ENCODE data around the gene GTPBP6. TPM values are rescaled to one million over a fixed set of nuclear protein-coding genes. Genes with fewer than 3 reads are reported as not detected.
"Not testable (repeated sequence)": the region's sequence is repeated elsewhere in the genome, so short reads cannot be mapped to it uniquely, and the experiment has no call there.

Gene GTPBP6
- total RNA-seq, 1 experiment from 2014 or later = 62.6 TPM

DNA sequence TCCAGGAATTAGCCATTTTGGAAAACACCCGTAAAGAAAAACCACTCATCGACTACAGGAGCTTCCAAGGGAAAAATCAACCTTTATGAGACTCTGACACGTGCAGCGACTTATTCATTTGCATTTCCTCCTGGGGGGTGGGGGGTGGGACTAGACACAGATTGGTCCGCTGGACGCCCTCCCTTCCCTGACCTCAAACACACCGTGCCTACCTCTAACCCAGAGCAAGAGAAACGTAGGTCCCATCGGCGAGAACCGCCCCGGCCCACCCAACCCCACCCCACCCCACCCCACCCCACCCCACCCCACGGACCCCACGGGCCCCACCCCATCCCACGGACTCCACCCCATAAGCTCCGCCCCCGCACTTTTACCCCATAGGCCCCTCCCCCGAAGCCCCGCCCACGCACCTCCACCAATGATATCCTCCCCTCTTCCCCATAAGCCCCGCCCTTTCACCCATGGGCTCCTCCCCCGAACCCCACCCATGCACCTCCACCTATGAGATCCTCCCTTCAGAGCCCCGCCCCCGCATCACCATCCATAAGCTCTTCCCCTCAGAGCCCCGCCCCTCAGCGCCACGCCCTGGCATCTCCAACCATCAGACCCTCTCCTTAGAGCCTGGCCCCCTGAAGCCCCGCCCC, 1.1 kb downstream of the GTPBP6 start:
- DNase-seq (ENCODE audit: low spot score) = peak; percentile 24

DNA sequence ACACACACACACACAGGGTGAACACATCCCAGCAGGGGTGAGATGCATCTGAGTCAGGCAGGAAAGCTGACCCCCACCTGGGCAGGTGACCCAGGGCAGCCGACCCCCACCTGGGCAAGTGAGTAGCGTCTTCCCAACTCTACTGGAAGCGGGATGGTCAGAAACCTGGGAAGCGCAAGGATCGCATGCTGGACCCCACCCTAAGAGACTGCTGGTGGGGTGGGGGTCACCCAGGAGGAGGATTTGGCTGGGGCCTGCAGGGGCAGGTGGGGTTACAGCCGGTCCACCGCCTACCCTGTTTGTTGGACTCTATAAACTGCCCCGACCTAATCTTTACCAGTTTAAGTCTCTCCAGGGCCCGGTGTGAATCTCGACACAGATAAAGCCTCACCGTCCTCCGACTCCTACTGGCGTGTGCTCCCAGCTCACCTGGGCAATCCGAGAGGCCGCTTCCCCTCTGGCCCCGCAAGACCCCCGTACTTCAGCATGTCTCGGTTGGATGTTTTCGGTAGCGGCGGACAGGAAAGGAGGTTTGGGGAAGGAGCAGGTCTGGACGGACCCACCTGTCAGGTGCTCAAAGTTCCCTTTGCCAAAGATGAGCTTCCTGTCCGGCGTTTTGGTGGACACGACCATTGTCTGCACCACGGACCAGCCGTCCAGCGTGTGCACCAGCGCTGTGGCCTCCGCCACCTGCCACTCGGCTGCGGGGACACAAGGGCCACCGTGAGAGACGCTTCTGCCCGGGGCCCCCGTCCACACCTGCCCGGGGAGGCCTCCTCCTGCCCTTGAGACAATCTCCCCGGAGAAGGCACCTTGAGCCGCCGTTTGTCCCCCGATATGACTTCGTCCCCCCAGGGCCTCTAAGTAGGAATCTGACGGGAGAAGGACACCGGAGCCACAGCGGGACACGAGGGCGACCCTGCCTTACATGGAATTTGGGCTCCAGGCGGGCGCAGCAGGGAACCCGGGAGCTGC, 2.0 kb downstream of the GTPBP6 start:
- DNase-seq (ENCODE audit: low spot score) = no peak

DNA sequence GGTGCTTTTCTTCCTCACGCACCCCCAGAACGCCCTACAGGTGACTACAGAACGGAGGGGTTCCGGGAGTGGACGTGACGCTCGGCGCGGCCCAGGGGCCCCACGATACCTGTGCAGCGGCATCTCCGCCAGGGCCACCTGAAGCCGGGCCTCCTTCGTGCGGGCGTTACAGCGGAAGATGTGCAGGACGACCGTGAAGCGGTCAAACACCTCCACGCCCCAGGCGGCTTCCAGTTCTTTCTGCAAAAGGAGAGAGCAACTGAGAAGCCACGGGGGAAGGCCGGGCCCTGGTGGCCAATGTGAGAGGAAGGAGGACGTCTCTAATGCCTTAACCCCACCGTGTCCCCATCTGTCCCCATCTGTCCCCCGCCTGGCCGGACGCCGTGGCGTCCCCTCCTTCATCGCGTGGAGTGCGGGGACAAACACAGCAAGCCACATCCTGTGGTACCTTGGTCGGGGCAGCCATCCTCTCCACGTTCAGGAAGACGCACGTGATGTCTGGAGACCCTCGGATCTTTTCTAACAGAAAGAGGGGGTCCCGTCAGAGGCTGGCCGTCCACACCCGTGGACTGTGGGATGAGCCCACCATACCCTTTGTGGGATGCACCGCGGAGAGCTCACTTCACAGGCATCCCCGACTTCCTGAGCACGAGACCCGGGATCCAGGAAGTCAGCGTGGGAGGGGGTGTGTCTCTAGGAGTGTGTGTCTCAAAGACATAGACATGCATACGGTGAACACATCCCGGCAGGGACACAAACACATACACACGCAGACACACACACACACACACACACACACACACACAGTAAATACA, 3.6 kb downstream of the GTPBP6 start:
- DNase-seq (ENCODE audit: low spot score) = no peak

DNA sequence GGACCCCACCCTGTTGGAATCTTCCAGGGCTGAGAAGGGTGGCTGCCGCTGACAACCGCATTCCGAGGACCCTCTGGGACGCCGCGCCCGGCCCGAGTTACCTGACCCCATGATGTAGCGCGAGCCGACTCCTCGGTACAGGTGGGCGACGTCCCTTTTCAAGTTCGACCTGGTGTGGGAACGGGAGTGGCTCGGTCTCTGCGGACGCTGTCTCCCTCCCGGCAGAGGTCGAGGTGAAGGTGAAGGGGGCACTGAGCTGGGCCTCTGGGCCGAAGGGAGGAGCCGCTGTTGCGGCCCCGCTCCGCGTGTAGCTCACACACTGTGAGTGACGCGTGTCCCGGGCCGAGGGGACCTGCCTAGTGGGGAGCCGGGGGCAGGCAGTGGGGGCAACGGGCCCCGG, 4.5 kb downstream of the GTPBP6 start:
- no peak for DNase-seq (ENCODE audit: low spot score)

DNA sequence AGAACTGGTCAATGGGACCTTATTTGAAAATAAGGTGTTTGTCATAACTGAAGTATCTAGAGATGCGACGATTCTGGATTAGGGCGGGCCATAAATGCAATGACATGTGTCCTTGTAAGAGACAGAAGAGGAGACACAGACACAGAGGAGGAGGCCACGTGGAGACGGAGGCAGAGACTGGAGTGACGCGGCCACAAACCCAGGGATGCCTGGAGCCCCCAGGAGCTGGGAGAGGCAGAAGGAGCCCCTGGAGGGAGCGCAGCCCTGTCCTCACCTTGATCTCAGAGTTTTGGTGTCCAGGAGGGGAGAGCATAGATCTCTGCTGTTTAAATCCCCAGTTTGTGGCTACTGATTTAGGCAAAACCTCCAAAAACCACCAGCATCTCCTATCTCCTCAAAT, 5.0 kb downstream of the GTPBP6 start:
- no peak for DNase-seq (ENCODE audit: low spot score)

DNA sequence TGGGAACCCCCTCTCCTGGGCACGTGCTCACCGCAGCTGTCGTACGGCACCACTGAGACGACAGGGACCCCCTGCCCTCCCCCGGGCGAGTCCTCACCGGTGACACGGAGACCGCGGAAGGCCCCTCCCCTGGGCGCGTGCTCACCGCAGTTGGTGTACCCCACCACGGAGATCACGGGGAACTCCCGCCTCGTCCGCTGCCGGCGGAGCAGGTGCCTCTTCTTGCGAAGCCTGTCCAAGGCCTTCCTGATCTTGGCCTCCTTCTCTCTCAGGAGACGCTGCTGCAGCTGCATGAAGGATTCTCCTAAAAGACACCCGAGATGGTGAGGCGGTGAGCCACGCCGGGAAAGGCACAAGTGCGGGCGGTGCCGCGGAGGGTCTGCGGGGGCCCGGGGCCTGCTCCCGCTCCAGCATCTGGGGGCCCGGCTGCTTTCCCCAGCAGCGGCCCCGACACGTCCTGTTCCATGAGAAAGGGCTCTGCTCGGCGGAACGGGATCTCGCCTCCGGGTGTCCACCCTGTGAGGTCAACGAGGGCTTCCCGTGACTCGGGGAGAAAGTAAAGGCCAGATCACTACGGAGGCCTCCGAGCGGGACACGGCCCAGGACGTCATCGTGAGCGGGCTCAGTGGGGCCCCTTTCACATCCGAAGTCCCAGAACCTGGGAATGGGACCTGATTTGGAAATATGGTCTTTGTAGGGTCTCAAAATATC, 5.8 kb downstream of the GTPBP6 start:
- no peak for DNase-seq (ENCODE audit: low spot score)

DNA sequence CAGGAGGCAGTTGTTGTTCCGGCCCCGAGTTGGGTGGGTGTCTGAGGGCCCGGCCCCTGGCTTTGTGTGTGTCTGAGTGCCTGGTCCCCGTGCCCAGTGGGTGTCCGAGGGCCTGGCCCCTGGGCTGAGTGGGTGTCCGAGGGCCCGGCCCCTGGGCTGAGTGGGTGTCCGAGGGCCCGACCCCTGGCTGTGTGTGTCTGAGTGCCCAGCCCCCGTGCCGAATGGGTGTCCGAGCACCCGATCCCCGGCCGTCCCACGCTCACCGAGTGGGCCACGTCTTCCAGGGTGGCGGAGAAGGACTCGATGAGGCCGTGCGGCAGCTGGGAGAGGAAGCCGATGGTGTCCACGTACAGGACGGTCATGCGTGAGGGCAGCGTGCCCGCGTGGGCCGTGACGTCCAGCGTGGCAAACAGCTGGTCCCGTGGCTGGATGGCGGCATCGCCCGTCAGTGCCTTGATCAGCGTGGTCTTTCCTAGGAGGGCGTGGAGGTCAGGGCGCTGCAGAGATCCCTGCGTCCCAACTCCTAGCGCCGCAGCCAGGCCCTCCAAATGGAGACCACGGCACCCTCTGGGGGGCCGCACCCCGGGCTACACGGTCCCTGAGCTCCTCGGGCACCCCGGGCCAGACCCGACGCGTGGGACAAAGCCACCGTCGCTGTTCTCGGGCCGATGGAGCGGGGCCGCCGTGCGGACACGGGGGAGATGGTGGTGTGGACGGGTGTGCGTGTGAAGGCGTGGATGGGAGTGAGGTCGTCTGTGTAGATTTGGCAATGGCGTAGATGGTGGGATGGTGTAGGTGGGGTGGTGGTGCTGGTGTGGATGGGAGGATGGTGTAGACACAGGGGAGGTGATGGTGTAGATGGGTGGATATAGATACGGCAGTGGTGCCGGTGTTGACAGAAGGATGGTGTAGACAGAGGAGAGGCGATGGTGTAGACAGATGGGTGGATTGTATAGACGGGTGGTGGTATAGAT, 7.2 kb downstream of the GTPBP6 start:
- no peak for DNase-seq (ENCODE audit: low spot score)

DNA sequence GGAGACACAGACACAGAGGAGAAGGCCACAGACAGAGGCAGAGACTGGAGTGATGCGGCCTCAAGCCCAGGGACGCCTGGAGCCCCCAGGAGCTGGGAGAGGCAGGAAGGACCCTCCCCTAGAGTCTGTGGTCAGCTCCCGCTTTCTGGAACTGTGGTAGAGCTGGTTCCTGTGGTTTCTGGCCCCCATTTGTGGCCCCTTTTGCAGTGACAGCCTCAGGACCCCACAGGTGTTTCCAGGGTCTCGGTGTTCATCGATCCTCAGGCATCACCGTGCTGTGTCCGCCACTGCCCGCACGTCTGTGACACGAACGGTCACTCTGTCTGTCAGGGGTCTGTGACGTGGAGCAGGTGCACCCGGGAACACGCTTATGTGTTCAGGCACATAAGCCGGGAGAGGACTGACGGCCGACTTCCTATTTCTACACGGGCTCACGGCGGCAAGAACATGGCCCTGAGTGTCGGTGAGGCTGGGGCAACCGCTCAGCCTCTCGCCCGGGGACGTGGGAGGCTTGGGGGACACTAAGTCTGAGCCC, 7.9 kb downstream of the GTPBP6 start:
- no peak for DNase-seq (ENCODE audit: low spot score)

DNA sequence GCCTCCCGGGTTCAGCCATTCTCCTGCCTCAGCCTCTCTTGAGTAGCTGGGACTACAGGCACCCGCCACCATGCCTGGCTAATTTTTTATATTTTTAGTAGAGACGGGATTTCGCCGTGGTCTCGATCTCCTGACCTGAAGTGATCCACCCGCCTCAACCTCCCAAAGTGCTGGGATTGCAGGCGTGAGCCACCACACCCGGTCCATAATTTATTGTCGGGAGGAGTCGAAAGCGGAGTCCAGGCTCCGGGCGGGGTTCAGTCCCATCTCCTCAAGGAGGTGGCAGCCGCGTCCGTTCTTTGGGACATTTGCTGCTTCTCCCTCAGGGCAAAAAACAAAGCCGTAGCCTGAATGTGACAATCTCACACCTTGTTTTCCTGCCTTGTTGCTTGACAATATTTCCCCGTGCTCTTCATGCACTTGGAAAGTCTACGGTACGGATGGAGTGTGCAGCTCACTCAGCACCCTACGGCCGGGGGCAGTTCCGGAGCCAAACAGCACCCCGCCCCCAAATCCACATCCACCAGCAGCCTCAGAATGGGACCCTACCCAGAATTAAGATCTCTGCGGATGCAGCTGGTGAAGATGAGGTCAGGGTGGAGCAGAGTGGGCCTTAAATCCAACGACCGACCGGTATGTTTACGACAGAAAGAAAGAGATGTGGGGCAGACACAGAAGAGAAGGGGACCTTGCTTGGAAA, 9.6 kb downstream of the GTPBP6 start:
- no peak for DNase-seq (ENCODE audit: low spot score)

DNA sequence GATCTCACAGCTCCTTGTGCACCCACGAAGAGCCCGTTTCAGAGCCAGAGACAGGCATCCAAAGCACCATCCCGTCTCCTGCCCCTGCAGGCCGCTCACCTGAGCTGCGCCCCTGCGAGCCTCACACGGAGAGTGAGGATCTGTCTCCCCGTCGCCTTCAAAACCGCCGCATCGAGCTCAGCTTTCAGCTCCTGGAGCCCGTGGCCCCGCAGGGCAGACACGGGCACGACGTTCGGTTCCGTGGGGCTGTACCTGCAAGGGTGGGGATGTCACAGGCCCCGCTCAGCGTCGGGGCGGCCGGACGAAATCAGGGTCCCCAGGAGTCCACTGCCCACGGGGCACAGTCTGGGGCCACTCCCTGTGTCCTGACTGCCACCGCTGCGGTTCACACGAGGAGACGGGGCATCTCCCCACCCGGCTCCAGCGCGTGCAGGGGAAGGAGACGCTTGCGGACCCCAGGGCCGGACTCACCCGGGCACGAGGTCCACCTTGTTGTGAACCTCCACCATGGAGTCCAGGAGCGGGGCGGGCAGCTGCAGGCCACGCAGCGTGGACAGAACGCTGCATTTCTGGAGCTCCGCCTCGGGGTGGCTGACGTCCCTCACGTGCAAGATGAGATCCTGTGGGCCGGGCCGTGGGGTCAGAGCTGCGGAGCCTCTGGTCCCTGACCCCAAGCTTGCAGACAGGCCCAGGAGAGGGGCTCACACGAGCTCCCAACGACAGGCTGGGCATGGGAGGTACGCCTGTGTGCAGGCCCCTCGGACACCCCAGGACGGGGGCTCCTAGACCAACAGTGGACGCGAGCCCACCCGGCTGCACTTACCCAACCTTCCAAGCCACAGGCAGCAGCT, 11.1 kb downstream of the GTPBP6 start:
- no peak for DNase-seq (ENCODE audit: low spot score)

DNA sequence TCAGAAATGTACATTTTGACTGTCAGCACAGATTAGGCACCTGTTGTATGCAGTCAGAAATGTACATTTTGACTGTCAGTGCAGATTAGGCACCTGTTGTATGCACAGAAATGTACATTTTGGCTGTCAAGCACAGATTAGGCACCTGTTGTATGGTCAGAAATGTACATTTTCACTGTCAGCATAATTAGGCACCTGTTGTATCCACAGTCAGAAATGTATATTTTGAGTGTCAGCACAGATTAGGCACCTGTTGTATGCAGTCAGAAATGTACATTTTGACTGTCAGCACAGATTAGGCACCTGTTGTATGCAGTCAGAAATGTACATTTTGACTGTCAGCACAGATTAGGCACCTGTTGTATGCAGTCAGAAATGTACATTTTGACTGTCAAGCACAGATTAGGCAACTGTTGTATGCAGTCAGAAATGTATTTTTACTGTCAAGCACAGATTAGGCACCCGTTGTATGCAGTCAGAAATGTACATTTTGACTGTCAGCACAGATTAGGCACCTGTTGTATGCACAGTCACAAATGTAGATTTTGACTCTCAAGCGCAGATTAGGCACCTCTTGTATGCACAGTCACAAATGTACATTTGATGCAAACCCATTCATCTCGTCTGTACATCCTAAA, 11.9 kb downstream of the GTPBP6 start:
- DNase-seq (ENCODE audit: low spot score) = not testable (repeated sequence)

DNA sequence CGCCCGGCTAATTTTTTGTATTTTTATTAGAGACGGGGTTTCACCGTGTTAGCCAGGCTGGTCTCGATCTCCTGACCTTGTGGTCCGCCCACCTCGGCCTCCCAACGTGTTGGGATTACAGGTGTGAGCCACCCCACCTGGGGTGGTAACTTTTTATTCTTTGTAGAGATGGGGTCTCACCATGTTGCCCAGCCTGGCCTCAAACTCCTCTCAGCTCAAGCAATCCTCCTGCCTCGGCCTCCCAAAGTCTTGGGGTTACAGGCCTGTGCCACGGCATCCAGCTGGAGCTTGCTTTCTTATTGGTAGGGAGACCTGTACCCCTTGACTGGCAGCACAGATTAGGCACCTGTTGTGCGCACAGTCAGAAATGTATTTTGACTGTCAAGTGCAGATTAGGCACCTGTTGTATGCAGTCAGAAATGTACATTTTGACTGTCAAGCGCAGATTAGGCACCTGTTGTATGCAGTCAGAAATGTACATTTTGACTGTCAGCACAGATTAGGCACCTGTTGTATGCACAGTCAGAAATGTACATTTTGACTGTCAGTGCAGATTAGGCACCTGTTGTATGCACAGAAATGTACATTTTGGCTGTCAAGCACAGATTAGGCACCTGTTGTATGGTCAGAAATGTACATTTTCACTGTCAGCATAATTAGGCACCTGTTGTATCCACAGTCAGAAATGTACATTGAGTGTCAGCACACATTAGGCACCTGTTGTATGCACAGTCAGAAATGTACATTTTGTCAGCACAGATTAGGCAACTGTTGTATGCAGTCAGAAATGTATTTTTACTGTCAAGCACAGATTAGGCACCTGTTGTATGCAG, 12.6 kb downstream of the GTPBP6 start:
- not testable (repeated sequence) for DNase-seq (ENCODE audit: low spot score)

DNA sequence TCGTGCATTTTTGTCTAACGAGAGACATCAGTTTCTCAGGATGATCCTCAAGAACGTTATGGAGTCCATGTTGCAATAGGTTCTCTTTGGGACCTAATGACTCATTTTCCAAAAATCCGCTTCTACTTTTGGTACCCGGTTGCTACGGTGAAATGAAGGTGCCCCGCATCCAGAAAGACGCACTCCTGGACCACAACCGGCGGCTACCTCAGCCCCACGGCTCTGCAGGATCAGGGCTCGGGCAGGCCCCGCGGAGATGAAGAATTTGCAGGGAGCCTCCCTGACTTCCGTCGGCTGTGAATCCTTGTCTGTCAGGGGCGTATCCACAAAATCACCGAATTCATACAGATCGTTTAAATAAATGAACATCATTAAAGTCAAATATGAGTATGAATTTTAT, 15.6 kb downstream of the GTPBP6 start:
- DNase-seq (ENCODE audit: low spot score) = no peak

DNA sequence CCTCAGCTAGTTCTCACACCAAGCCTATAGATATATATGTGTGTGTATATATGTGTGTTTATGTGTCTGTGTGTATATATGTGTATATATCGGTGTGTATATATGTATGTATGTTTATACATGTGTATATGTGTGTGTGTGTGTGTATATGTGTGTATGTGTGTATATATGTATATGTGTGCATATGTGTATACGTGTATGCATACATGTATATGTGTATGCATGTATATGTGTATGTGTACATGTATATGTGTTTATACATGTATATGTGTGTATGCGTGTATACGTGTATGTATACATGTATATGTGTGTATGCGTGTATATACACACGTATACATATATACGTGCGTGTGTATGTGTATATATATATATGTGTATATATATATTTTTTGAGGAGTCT, 18.3 kb downstream of the GTPBP6 start:
- DNase-seq (ENCODE audit: low spot score) = no peak

DNA sequence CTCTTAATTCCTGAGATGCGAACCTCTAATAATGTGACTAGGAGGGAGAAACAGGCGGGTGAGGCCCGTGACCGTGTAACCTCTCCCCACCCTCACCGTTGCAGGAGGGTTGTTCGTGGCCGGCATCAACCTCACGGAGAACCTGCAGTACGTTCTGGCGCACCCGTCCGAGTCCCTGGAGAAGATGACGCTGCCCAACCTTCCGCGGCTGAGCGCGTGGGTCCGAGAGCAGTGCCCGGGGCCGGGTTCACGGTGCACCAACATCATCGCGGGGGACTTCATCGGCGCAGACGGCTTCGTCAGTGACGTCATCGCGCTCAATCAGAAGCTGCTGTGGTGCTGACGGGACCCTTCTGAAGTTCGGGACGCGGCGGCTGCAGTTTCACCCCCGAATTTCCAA, 19.6 kb downstream of the GTPBP6 start:
- no peak for DNase-seq (ENCODE audit: low spot score)

DNA sequence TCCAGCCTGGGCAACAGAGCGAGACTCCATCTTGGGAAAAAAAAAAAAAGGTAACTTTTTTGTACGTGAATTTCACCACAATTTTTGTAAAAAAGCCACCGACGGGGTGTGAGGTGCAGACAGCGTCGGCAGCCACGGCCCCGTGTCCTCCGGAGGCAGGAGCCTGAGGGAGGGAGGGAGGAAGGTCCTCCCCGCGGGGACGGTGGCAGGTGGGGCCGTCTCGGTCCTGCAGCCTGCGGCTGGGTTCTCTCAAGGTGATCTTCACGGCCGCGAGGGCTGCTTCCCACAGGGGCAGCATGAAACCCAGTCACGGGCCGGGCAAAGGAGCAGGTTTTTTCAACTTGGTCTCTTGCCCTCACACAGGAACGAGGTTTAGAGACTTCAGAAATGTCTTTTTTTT, 23.5 kb downstream of the GTPBP6 start:
- no peak for DNase-seq (ENCODE audit: low spot score)
